G401 (cell line): ENCODE results near the gene LAPTM5. TPM values are rescaled to one million over a fixed set of nuclear protein-coding genes. Genes with fewer than 3 reads are reported as not detected.
A peak's percentile ranks its signal among the peaks of the same experiment; 100 is the strongest.
"Not testable (repeated sequence)": the region's sequence is repeated elsewhere in the genome, so short reads cannot be mapped to it uniquely, and the experiment has no call there.

Experiments
- DNase-seq: peaks from one replicate; pipeline ENCODE4 v3.0.0-alpha.2; 2015; ENCODE audit warnings: low spot score
- in situ Hi-C: cut with HindIII; loops from 2 replicates; pipeline ENCODE4 v1.10.0; 2016; ENCODE audit warnings: low sequenced_read_pairs, mixed read lengths
- total RNA-seq: library from RNA; depleted of rRNA; stranded (reverse); fragments of >200 nt; shearing (Covaris generic); gene quantifications from 2 replicates; pipeline ENCODE4 v1.2.3, GENCODE V29; 2014; rRNA removed

LAPTM5 gene, protein sequence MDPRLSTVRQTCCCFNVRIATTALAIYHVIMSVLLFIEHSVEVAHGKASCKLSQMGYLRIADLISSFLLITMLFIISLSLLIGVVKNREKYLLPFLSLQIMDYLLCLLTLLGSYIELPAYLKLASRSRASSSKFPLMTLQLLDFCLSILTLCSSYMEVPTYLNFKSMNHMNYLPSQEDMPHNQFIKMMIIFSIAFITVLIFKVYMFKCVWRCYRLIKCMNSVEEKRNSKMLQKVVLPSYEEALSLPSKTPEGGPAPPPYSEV
- total RNA-seq = 0.18 TPM in 1 of 2 replicates, not detected in the other

DNA sequence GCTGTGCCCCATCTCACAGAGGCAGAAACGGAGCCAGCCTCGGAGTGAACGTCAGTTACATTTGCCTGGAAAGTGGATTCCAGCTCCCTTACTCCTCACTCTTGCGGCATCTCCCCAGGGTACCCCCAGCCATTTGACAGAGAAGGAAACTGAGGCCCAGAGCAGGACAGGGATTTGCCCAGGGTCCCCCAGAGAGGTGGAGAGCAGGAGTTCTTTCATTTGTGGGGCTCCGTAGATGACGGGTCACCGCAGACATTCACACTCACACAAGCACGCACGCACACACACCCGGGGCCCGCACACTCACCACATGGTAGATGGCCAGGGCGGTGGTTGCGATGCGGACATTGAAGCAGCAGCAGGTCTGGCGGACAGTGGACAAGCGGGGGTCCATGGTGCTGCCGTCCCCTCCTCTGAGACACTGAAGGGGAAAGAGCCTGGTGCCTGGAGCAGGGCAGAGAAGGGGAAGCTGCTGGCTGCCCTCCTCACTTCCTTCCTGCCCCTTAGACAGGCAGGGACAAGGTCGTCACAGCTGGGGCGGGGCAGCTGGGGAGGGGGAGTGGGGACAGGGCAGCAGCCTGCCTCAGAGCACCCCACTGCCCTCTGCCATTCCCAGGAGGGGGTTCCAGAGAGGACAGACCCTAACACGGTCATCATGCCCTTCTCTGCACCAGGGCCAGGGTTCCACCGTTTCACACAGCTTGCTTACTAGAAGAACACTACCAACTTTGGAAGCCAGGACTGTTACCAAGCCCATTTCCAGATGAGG lies at the start of gene LAPTM5:
LAPTM5 (minus strand) TSS at position 423 of the 769 bp plus-strand sequence; CDS start at position 394, 29 bp downstream.
- no peak for DNase-seq
- in situ Hi-C loops = no loop called here

DNA sequence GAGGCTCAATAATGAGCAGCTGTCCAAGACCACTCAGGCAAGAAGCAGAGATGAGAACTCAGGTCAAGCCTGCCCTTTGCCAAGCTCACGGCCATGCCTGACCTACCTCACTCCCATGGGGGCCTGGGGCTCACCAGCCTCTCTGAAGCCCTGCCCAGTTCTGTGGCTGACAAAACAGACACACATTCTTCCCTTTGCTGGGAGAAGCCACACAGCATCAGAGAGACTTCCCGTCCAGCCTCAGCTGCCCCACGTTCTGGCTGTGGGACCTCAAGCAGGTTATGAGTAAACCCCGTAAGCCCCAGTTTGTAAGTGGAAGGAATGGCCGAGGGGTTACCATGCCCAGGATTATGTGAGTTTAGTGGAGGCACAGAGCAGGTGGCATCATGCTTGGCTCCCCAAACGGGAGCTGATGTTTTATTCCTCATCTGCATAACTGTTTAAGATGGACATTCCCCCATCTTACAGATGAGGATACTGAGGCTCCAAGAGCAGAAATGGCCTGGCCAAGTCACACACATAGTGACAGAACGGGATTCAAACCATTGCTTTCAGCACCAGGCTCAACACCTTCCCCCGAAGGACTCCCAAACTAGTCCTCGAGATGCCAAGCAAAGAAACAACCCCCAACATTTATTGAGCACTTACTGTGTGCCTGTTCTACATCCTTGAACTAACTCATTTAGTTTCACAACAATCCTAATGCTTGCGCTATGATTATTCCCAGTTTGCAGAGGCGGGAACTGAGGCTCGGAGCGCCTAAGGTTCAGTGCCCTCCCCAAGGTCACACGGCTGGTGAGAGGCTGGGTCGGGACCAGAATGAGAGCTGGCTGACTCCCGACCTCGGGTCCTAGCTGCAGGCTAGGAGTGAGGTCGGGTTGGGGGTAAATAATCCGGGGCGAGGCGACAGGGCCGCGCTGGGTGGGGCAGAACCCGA lies 49.1 kb upstream of the LAPTM5 start:
- DNase-seq = no peak
- in situ Hi-C loops = no loop called here

DNA sequence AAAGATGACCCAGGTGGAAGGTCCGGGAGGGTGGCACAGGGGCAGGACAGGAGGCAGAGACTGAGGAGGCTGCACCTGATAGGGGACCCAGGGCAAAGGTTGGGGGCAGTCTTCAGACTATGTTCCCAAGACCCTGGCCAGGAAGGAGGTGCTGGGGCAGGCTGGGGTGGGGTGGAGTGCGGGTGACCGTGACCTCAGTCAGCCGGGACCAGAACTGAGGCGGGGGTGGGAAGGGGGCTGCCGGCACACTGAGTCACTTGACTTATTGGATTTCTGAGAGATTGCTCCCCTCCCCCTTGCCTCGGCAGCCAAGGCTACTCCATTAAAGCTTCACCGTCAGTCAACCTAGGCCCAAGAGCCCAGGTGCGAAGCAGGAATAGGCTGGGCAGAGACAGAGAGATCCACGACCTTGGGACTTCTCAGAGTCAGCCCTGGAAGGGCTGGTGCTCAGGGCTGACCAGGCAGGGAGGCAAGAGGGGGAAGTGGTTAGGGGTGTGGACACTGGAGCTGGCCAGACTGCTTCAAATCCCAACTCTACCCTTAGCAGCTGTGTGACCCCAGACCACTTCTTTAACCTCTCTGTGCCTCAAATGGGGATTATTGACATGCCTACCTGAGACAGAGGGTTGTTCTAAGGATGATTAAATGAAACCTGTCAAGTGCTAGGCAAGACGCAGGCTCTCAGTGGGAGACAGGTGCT lies 47.9 kb upstream of the LAPTM5 start:
- no peak for DNase-seq
- in situ Hi-C loops = no loop called here

GRCh38 chr1:30804822-30805221 lies 47.2 kb upstream of the LAPTM5 start:
- in situ Hi-C loops = loop anchor here (5.0 kb wide), 1 partner anchor 107 kb away; no protein-coding TSS in a partner anchor

DNA sequence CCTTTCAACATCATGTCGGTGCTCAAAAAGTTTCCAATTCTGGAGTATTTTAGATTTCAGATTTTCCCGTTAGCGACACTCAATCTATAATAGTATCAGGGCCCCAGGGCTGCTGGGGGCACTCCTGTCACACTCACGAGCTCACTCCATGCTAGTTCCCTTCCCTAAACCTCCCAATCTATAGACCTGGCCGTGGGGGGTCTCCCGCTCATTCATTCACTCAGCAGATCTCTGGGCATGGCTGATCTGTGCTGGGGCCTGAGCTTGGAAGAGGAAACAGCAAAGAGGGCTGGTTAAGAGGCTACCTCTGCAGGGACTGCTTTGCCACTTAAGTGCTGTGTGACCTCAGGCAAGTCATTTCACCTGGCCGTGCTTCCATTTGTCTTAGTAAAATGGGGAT lies 46.8 kb upstream of the LAPTM5 start:
- DNase-seq = no peak
- in situ Hi-C loops = loop anchor here (5.0 kb wide), 1 partner anchor 108 kb away; no protein-coding TSS in a partner anchor

More at GRCh38 chr1:30804822-30805221, 47.2 kb upstream of the LAPTM5 start:
- DNase-seq = no peak

DNA sequence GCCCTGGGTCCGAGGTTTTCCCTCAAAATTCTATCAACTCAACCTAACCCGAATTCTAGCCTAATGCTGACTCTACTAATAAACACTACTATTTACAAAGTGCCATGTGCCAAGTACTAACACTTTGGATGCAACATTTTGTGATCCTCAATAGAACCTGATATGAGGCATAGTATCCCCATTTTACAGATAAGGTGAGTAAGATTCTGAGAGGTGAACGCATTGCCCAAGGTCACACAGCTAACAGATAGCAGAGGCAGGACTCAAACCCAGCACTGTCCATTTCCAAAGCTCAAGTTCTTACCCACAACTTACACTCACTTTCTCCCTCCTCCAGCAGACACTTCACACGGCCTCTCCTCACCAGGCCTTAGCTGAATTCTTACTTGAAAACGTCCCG lies 46.0 kb upstream of the LAPTM5 start:
- no peak for DNase-seq
- in situ Hi-C loops = loop anchor here (5.0 kb wide), 1 partner anchor 109 kb away; no protein-coding TSS in a partner anchor

- in situ Hi-C loops = loop anchor here (5.0 kb wide), 1 partner anchor 111 kb away; no protein-coding TSS in a partner anchor
- peak; percentile 80 for DNase-seq
These were observed 44.2 kb upstream of the LAPTM5 start for GRCh38 chr1:30801771-30802198.

DNA sequence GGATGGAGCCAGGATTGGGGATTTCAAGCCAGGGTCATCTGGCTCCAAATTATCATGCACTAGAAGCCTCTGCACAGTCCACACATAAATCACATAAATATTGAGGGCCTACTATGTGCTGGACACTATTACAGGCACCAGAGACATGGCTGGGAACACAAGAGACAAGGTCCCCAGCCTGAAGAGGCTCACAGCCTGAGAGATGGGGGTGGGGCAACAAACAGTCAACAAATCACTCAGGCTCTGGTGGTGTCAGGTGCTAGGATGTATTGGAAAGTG lies 41.6 kb upstream of the LAPTM5 start:
- DNase-seq = no peak
- in situ Hi-C loops = no loop called here

DNA sequence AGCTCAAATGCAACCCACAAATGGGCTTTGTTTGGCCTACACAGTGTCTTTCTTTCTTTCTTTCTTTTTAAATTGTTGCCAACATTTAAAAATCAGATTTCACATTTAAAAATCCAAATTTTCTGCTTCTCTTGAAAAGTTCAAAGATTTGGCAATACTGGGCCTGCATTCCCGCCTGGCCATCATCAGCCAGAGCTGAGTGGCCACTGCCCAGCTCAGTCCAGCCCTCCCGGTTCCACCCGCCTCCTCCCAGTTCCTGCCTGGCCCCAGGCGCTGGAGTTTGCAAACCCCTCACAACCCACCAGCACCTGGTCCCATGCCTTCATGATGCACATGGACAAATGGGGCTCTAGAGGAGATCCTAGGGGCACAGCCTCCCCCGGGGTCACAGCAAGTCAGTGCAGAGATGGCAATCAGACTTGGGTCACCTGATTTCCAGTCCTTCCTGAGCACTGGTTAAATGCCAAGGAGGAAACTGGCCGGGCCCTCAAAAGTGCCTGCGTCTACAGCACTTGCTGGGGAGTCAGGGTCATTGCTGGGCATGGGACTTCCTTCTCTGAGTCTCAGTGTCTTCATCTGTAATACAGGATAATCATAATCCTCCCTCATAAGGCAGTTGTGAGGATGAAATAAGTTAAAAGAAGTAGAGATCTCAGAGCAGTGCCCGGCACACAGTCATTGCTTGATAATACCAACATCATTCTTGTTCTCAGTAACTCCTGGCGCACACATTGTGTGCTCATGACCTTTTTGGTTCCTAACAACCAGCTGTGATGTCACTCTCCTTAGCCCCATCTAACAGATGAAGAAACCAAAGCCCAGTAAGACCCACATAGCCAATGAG lies 41.0 kb upstream of the LAPTM5 start:
- in situ Hi-C loops = no loop called here
- DNase-seq = no peak

- no peak for DNase-seq
- in situ Hi-C loops = no loop called here
These were observed 37.5 kb upstream of the LAPTM5 start for GRCh38 chr1:30795026-30795425.

DNA sequence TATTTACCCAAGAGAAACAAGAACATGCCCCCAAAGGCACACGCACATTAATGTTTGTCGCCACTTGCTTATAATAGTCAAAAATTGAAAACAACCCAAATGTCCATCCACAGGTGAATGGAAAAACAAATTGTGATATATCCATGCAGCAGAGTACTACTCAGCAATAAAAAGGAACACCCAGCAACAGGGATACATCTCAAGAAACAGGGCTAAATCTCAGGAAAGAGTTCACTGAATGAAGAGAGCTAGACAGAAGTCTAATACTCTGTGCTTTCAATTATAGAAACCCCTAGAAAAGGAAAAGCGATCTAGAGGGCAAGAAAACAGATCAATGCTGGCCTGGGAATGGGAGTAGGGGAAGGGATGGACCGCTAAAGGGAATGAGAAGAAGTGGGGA lies 36.7 kb upstream of the LAPTM5 start:
- in situ Hi-C loops = no loop called here
- no peak for DNase-seq

DNA sequence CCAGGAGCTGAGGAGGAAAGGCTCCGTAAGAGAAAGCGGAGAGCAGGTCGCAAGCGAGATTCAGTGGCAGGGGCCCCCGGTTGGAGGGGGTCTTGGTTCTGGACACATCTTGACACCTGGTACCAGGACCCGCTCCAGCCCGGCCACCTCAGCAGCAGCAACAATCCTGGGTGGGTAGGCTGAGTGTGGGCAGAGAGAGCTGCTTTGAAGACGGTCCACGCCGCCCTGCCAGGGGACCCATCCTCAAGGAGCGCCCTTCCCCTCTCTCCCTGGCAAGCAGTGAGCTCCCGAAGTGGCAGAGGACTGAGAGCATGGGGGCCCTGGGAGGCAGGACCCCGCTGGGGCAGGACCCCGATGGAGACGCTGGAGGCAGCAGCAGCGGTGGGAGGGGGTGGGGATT lies 35.6 kb upstream of the LAPTM5 start:
- in situ Hi-C loops = no loop called here
- no peak for DNase-seq

DNA sequence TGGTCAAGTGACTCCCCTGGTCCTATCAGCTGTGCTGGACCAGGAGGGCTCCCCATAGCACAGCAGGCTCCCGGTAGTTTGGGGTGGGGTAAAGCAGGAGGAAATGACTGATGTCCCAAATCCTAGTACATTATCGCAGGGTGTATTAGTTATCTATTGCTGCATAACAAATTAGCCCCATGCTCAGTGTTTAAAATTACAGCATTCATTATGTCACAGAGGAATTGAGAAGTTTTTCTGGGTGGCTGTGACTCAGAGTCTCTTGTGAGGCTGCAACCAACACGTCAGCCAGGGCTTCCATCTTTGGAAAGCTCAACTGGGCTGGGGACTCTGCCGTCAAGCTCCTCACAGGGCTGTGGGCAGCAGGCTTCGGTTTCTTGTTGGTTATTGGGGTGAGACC lies 34.3 kb upstream of the LAPTM5 start:
- in situ Hi-C loops = no loop called here

GRCh38 chr1:30790850-30791778 lies 33.5 kb upstream of the LAPTM5 start:
- in situ Hi-C loops = no loop called here

More for the DNA sequence above, 34.3 kb upstream of the LAPTM5 start:
- no peak for DNase-seq

GRCh38 chr1:30790256-30790525 lies 32.6 kb upstream of the LAPTM5 start:
- DNase-seq, in situ Hi-C loops: not testable (repeated sequence)

More at GRCh38 chr1:30790850-30791778, 33.5 kb upstream of the LAPTM5 start:
- no peak for DNase-seq

DNA sequence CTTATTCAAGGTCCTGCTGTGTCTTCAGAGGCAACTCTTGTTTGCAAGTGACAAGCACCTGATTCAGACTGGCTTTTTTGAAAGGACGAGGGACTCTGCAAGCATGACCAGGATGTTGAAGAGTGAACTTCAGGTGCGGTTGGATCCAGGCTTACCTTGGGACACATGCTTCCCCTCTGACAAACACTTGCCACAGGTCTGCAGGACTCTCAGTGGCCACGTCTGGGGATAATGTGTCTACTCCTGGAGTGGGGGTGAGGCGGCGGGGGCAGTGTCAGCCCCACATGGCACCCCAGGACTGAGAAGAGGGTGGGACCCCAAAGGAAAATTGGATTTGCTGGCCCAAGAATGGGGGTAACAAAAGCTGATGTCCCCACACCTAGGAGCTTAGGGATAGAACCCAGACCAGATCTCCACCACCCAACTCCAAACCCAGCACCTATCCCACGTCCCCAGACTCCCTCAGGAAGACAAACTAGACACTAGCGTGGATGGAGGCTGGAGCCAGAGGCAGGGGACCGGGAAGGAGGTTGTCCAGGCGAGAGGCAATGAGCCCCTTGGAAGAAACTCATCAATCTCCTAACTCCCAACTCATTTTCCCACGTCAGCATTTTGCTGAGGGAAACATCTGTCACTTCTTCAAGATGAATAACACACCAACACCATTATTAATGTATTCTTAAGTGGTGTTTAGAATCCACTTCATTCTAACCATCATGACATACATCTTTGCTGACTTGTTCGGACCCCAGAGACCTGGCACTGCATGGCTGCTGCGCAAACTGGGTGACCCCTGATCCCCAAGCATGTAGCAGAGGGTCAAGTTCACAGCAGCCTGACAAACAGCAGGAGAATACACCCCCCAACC lies 32.0 kb upstream of the LAPTM5 start:
- in situ Hi-C loops = no loop called here
- no peak for DNase-seq
